Kidney (tissue), 14 donors: ENCODE data around the gene TELO2. TPM values are rescaled to one million over a fixed set of nuclear protein-coding genes. Genes with fewer than 3 reads are reported as not detected.

Experiments used
- DNase-seq, 5 donors: peaks; one replicate each; pipeline ENCODE4 v3.0.0-alpha.2; 2013 to 2020
- FAIRE-seq: peaks from 2 replicates; lab custom pipeline; 2012; peaks lifted over from hg19 to GRCh38; lab: Jason Lieb, UNC
- H3K27ac ChIP-seq, 2 donors: one replicate each; pipeline ENCODE4 v1.7.0; 2013; ENCODE audit warnings: low read depth in 2 of 2, low read length in 2 of 2, inconsistent platforms in 1 of 2
- H3K27me3 ChIP-seq: one replicate; pipeline ENCODE4 v1.7.1; 2013; ENCODE audit warnings: low read length, inconsistent platforms; ENCODE audit not compliant: control insufficient read depth, insufficient read depth
- H3K36me3 ChIP-seq, 3 donors: one replicate each; pipeline versions ENCODE4 v1.7.0 to v1.7.1; 2013; ENCODE audit warnings: low read length in 3 of 3, control low read depth in 1 of 3, inconsistent platforms in 1 of 3; ENCODE audit not compliant: insufficient read depth in 3 of 3, control insufficient read depth in 2 of 3
- H3K4me1 ChIP-seq, 3 donors: one replicate each; pipeline versions ENCODE4 v1.7.0 to v1.7.1; 2013; ENCODE audit warnings: low read length in 3 of 3, inconsistent platforms in 1 of 3, low read depth in 1 of 3; ENCODE audit not compliant: control insufficient read depth in 2 of 3, insufficient read depth in 2 of 3
- H3K4me3 ChIP-seq, 3 donors: one replicate each; pipeline versions ENCODE4 v1.7.0 to v1.8.1; 2013; ENCODE audit warnings: low read length in 3 of 3, control low read depth in 1 of 3, inconsistent platforms in 1 of 3
- H3K9ac ChIP-seq, 3 donors: one replicate each; pipeline versions ENCODE4 v1.7.0 to v1.7.1; 2013; ENCODE audit warnings: low read length in 3 of 3, control low read depth in 1 of 3, inconsistent platforms in 1 of 3
- H3K9me3 ChIP-seq, 3 donors: one replicate each; pipeline versions ENCODE4 v1.7.0 to v1.7.1; 2013; ENCODE audit warnings: low read length in 3 of 3, control low read depth in 1 of 3, inconsistent platforms in 1 of 3; ENCODE audit not compliant: control insufficient read depth in 2 of 3, insufficient read depth in 1 of 3
- CTCF ChIP-seq: IDR thresholded peaks from 3 replicates; pipeline ENCODE4 v1.5.1; 2012; ENCODE audit warnings: mild to moderate bottlenecking, moderate library complexity, borderline replicate concordance; ENCODE audit not compliant: insufficient read depth; ENCODE audit errors: extremely low read depth
- intact Hi-C: fragments of 100-400 bp; cut with DNase I; formaldehyde crosslinking; loops from one replicate; pipeline ENCODE4 v1.11.1; 2022
- polyA plus RNA-seq: library from polyadenylated mRNA; stranded (reverse); fragments of 350-450 nt; fragmentation: Illumina TruSeq; extraction: RNeasy Lipid Tissue Mini Kit (QIAGEN cat#74804); gene quantifications from one replicate; pipeline ENCODE4 v1.2.3, GENCODE V29; 2014; ENCODE audit warnings: low read depth, low replicate concordance; ENCODE audit not compliant: insufficient read depth
- total RNA-seq: library from RNA; stranded (reverse); fragmentation: NEBNext Ultra II Directional; extraction: Animal tissue kit (Norgen Biotek cat#: 25700); gene quantifications from one replicate; pipeline ENCODE4 v1.2.1, GENCODE V29; 2021
- donor health status: control.
- donor health status: control.
- donor health status: control.
- donor health status: control.
- donor health status: control.
- donor health status: DM: yes; HTN: yes; CAD: no.
- donor health status: Normal renal cell carcinoma (clear cell type).

TELO2 gene
- total and polyA plus RNA-seq, 2 donors from 2014 or later: 27.7 to 37.4 TPM

GRCh38 chr16:1458977-1459341, 34.2 kb upstream of the TELO2 start:
- FAIRE-seq: no peak
- H3K4me1 ChIP-seq: no peaks in the 10 kb centered on the region
- peaks cover 0 to 15% (median 10%) of the 10 kb centered on the region in 3 donors for H3K36me3 ChIP-seq
- no peak for TF ChIP-seq CTCF
- DNase-seq: peak in 1 of 5 donors; percentile 68
- H3K27me3 ChIP-seq: no peaks in the 10 kb centered on the region
- no peak overlapping the region for H3K4me3 ChIP-seq
- H3K9me3 ChIP-seq: no peaks in the 10 kb centered on the region
- intact Hi-C loops: no loop called here
- H3K27ac ChIP-seq: no peak overlapping the region
- no peak overlapping the region for H3K9ac ChIP-seq

GRCh38 chr16:1459967-1460366, 33.2 kb upstream of the TELO2 start:
- peaks cover 0 to 15% (median 10%) of the 10 kb centered on the region in 3 donors for H3K36me3 ChIP-seq
- FAIRE-seq: no peak
- DNase-seq: no peak
- intact Hi-C loops: no loop called here
- H3K9me3 ChIP-seq: no peaks in the 10 kb centered on the region
- no peak overlapping the region for H3K27ac ChIP-seq
- no peak overlapping the region for H3K9ac ChIP-seq
- no peaks in the 10 kb centered on the region for H3K4me1 ChIP-seq
- no peak overlapping the region for H3K4me3 ChIP-seq
- TF ChIP-seq CTCF: no peak
- no peaks in the 10 kb centered on the region for H3K27me3 ChIP-seq

GRCh38 chr16:1460602-1461138, 32.5 kb upstream of the TELO2 start:
- intact Hi-C loops: no loop called here
- Histone ChIP-seq H3K36me3 (peaks cover 0 to 11% (median 9%) of the 10 kb centered on the region in 3 donors), H3K4me3 (no peak overlapping the region), H3K27me3 (no peaks in the 10 kb centered on the region), H3K9ac (no peak overlapping the region), H3K27ac (no peak overlapping the region), H3K4me1 (no peaks in the 10 kb centered on the region), H3K9me3 (no peaks in the 10 kb centered on the region)
- no peak for TF ChIP-seq CTCF
- DNase-seq: no peak
- no peak for FAIRE-seq

GRCh38 chr16:1461146-1461545, 32.0 kb upstream of the TELO2 start:
- Histone ChIP-seq H3K9ac (no peak overlapping the region), H3K27ac (no peak overlapping the region), H3K36me3 (peaks cover 0 to 9% (median 8%) of the 10 kb centered on the region in 3 donors), H3K4me3 (no peak overlapping the region), H3K9me3 (no peaks in the 10 kb centered on the region), H3K27me3 (no peaks in the 10 kb centered on the region), H3K4me1 (no peaks in the 10 kb centered on the region)
- TF ChIP-seq CTCF: no peak
- FAIRE-seq (no peak), DNase-seq (no peak)
- intact Hi-C loops: no loop called here
